NCI-H510A treated with DMSO at 0.1 percent for 48 hours (cell line): ENCODE results near the gene TRAPPC2.
"Not testable (repeated sequence)": the region's sequence is repeated elsewhere in the genome, so short reads cannot be mapped to it uniquely, and the experiment has no call there.

ENCODE experiments used
- DNase-seq: peaks from one replicate; lab custom pipeline; 2025; lab: John Stamatoyannopoulos, UW

Gene TRAPPC2

DNA sequence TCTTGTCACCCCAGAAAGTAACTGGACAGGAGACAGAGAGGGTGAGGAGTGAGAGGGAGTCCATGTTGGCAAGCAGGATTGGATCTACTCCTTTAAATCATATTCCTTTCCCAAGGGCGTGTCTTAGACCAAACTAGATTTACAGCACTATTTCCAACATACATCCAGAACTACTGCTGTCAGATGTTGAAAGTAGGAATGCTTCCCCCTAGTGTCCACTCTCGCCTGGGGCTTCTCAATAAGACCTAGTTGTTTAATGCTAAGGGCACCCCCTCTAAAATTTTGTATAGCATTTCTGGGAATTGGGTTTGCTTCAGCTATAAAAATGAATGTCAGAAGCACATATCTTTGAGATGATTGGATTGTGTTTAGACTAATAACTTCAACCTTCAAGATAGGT is 13.4 kb upstream of the TRAPPC2 start:
- DNase-seq: peak; percentile 37

DNA sequence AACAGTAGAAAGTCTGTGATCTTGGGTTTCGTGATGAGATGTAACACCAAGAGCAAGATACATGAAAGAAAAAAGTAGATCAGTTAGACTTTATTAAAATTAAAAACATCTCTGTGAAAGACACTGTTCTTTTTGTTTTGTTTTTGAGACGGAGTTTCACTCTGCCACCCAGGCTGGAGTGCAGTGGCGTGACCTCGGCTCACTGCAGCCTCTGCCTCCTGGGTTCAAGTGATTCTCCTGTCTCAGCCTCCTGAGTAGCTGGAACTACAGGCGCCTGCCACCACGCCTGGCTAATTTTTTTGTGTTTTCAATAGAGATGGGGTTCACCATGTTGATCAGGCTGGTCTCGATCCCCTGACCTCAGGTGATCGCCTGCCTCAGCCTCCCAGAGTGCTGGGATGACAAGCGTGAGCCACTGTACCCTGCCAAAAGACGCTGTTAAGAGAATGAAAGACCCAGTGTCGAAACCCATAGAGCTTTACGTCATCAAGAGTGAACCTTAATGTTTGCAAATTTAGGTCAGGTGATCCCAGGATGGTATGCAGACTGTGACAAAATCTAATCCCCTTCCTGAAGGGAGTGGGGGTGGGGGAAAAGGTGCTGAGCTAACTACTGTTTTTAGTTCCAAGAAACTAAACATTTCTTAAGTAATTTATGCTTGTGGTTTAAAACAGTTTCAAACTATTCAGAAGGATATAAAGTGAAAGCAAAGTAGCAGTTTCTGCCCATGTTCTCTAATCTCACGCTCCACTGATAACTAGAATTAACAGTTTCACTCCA is 8.2 kb upstream of the TRAPPC2 start:
- DNase-seq: no peak

DNA sequence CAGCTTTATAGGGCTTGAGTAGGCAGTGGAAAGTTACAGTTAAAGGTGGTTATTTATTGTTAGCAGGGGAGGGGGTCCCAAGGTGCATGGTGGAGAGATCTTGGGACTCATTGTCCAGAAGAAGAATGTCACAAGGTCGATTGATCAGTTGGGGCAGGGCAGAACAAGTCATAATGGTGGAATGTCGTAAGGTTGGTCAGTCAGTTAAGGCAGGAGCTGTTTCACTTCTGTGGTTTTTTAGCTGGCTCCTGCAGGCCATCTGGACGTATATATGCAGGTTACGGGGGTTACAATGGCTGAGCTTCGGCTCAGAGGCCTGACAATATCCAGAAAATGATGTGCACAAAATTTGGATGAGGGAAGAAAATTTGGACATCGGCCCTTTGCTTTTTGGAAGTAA is 7.3 kb upstream of the TRAPPC2 start:
- DNase-seq: no peak

DNA sequence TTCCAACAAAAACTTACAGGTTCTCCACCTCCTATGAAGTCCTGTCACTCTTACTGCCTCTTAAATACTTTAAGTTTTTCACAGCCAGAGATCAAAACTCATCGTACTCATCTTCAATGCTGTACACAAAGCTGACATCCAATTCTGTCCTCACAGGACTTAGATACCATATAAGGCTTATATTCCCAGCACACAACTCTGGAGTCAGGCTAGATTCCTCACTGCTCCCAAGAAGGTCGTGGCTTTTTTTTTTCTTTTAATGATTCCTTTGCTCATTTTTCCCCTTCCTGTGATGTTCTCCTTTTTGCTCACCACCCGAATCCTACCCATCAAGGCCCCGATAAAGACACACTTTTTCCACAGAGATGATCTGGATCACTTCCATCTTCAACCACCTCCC is 914 bp downstream of the TRAPPC2 start:
- DNase-seq: no peak

DNA sequence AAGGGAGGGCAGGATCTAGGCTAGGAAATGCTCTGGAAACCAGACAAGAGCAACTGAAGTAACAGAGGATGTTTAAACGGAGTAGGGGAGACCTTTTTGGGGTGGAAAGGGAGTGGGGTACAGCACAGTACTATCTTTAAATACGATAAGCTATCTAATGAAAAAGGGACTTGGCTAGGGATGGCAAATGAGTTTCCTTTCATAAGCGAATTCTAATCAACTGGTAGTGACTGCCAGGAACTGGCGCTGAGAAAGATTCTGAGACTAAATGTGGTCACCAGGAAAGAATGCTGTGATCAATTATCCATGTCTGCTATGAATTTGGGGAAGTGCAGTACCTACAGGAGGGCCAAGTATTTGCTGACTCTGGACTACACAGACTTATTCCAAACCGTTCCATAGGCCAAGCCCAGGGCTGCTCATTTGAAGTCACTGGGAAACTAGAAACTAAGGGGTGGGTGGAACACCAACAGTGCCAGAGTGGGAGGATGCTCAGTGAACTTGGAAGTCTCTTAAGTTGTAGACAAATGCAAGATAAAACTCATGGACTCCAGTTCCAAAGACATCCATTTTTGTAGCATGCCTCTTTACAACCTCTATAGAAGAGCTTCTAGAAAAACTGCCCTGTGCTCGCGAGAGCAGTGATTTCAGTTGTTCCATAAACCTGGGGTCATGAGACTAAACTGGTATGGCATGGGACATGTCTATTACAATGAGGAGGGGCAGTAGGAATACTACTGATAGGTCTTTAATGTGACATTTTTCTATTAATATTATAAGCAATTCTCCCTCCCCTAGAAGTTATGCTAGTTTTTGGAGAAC is 2.0 kb downstream of the TRAPPC2 start:
- DNase-seq: no peak

DNA sequence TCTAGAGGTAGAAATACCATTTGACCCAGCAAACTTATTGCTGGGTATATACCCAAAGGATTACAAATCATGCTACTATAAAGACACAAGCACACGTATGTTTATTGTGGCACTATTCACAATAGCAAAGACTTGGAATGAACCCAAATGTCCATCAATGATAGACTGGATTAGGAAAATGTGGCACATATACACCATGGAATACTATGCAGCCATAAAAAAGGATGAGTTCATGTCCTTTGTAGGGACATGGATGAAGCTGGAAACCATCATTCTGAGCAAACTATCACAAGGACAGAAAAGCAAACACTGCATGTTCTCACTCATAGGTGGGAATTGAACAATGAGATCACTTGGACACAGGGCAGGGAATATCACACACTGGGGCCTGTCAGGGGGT is 3.9 kb downstream of the TRAPPC2 start:
- DNase-seq: not testable (repeated sequence)

DNA sequence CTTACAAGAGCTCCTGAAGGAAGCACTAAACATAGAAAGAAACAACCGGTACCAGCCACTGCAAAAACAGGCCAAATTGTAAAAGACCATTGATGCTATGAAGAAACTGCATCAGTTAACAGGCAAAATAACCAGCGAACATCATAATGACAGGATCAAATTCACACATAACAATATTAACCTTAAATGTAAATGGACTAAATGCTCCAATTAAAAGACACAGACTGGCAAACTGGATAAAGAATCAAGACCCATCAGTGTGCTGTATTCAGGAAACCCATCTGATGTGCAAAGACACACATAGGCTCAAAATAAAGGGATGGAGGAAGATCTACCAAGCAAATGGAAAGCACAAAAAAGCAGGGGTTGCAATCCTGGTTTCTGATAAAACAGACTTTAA is 7.8 kb downstream of the TRAPPC2 start:
- DNase-seq: not testable (repeated sequence)

DNA sequence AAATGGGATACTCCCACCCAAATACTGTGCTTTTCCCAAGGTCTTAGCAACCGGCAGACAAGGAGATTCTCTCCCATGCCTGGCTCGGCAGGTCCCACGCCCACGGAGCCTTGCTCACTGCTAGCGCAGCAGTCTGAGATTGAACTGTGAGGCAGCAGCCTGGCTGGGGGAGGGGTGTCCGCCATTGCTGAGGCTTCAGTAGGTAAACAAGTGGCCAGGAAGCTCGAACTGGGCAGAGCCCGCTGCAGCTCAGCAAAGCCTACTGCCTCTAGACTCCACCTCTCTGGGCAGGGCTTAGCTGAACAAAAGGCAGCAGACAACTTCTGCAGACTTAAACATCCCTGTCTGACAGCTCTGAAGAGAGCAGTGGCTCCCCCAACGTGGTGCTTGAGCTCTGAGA is 9.5 kb downstream of the TRAPPC2 start:
- peak; percentile 55 for DNase-seq

DNA sequence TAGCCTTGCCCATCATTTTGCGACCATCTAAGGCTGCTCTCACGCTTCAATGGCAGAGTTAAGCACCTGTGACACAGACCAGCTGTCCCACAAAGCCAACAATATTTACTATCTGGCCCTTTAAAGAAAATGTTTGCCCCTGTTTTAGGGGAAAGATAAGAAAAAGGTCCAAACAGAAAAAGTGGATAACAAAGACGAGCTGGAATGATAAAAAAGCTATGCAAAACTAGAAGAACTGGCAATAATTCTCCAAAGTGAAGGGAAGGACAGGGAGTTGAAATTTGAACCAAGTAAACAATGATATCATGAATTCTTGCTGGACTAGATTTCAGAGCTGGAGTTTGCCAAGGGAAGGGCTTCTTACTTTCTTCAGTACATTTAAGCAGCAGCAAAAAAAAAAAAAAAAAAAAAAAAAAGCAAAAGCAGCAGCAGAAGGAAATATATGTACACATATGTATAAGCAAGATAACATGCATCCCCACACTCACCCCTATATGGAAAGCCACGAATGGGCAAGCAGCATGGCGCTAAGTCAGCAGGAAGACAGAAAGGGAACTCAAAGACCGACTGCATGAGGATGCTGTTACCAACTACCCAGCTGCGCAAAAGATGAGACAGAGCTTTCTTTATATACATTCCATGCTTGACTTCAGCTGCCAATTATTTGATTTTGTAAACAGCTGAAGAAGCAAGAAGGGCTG is 12.5 kb downstream of the TRAPPC2 start:
- DNase-seq: peak; percentile 66

DNA sequence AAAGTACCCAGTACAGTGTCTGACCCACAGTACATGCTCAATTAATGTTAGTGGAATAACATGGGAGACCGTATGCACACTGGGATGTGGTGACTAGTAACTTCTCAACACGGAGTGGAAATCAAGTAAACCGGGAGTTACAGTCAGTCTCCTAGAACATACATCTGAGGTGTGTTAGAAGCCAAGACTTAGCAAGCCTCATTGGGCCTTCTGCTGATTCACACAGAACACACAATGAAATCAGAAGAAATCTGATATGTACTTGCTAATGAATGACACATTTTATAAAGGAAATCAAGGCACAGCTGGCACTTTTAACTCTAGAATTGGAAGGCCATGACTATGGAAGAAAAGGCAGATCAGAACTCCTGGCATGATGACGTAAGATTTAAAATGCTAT is 13.0 kb downstream of the TRAPPC2 start:
- DNase-seq: no peak

DNA sequence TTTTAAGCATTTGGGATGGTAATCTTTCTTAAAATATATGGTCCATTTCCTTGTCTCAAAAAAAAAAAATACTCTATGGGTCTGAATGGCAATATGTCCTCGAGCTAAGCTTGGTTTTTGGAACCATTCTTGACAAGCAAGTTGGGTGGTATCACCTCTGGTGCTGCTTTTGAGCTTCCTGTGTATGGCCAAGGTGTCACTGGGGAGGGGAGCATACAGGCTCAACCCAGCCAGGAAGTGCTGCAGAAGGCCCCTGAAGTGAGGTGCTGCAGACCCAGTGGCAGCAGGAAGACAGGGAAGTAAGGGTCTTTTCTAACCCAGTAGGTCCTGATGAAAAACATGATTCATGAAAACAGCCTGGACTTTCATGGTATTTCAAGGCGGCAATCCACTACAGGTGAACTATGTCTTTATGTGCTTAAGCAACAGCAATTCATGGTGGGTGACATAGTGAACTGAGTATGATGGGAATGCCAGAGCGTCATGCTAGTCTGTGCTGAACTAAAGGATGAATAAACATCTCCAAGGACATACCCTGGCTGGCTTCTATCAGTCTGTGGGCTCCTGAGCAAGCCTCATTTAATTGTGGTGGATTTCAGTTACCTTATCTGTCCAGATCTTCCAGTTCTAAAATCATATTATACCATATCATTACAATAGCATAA is 15.1 kb downstream of the TRAPPC2 start:
- no peak for DNase-seq

DNA sequence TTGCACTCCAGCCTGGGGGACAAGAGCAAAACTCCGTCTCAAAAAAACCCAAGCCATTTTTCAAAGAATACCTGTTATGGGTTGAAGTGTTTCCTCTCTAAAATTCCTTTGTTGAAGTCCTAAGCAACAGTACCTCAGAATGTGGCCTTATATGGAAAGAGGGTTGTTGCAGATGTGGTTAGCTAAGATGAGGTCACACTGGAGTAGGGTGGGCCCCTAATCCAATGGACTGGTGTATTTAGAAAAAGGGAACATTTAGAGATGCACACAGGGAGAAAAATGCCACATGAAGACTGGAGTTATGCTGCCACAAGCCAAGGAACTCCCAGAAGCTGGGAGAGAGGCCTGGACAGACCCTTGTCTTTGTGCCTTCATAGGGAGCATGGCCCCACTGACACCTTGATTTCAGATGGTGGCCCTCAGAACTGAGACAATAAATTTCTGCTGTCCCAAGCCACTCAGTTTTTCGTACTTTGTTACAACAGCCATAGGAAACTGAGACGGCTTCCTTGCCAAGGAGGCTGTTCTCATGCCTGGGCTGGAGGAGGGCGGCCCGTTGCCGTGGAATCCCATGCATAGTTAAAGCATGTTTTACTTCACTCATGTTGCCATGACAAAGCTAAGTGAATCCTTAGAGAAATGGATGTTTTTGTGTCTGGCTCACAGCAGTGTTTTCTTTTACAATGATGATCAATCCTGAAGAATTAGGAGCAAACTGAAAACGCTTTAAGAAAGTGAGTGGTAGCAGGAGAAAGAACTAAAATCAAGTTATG is 16.5 kb downstream of the TRAPPC2 start:
- no peak for DNase-seq

DNA sequence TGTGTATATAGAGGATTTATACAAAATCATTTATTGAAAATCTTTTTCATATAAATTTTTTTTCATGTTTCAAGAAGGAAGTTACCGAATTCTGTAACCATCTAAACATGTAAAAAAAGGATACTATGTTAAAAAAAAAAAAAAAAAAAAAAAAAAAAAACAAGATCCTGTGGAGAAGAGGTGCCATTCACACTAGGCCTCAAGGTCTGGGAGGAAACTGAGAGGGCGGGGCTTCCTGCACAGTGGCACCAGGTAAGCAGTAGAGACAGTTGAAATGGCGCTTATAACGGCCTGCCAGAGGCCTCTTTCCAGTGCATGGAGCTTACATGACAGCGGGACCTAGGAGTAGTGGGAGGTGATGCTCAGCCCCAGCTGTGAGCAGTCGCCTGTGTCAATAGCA is 17.5 kb downstream of the TRAPPC2 start:
- DNase-seq: no peak

DNA sequence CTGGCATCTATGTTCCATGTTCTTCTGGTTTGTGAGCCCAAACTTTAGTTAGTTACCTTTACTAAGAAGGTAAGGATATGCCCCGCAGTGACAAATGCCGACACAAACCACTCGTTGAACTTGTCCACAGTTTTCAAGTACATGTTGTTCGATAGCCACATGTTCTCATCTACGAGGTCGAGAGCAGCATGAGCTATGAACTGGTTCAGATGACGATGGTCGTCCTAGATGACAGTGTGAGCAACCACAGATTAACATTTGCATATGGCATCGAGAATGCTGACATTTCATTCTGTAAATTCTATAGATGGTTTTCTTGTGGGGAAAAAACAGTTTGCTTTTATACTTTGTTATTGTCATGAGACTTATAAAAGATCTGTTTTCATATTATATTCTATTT is 18.0 kb downstream of the TRAPPC2 start:
- no peak for DNase-seq

DNA sequence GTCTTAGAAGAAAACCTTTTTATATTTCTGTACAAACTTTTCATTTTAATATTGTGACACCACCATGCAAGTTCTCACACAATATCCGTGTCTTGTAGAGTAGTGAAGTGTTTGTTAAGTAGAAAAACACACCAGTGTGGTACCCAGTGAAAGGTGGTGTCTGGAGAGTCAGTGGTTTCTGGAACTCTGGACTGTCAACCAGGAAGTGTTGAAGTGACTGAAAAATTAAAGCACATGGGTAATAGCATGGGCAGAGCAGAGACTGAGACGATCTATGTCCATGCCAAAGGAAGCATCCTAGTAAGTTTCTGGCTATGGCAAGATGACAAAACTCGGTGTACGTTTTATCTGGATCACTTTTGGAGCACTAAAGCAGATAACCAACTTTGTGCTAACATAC is 23.3 kb downstream of the TRAPPC2 start:
- DNase-seq: no peak

DNA sequence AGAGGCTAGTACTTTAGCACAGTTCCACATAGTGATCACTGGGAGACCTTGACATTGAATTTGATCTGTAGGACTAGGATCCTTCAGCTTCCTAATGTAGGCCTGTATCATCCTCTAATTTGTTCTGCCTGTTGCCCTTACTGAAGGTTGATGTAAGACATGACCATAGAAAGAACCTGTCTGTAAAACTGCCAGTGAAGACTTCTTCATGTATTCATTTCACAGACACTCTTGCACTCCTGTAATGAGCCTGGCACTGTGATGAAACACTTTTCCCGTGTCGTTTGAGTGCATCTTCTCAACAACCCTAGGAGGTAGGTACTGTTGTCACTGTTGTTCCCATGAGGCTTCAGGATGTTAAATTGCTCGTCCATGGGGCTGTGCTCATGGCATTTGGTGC is 30.8 kb downstream of the TRAPPC2 start:
- DNase-seq: no peak

DNA sequence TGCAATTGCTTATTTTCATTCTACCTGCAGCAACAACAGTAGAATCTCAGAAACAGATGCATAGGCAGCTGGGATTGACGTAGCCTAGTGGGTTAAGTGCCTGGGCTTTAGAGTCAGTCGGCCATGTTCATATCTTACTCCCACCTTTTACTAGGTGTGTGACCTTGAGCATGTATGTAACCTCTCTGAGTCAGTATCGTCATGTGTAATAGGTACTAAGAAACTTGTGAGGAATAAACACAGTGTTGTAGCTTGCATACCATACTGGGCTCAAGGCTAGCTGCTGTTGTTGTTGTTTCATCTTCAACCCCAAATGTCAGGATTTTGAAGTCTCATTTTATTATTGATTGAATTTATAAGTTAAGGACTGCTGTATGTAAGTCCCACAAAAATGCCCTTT is 31.3 kb downstream of the TRAPPC2 start:
- DNase-seq: no peak

DNA sequence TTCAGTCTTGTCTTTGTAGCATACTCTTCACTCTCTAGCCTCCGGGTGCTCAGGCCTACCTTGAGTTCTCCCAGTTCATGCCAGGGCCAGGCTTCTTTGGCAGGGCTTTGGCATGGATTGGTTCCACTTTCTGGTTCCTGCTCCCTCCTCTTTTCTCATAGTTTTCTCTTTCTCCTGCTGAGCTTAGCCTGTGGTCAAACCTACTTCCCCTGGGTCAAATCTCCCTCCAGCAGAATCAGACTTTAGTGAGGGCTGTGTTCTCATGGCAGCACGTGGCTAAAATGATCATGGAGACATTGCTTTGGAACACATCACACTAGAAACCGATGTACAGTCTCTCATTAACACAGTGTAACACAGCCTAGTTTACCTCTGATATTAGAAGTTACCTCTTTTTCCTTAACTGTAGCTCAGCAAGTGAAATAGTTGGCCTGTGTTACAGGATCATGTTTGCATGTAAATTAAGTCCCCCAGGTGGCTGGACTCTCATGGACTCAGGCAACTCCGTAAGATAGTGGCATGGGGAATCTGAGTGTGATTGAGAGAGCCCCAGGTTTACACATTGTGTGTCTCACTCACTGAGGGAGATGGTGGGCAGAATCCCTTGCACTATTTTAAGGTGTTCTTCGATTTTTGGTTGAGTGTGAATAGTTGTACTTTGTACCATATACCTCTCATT is 32.2 kb downstream of the TRAPPC2 start:
- no peak for DNase-seq

DNA sequence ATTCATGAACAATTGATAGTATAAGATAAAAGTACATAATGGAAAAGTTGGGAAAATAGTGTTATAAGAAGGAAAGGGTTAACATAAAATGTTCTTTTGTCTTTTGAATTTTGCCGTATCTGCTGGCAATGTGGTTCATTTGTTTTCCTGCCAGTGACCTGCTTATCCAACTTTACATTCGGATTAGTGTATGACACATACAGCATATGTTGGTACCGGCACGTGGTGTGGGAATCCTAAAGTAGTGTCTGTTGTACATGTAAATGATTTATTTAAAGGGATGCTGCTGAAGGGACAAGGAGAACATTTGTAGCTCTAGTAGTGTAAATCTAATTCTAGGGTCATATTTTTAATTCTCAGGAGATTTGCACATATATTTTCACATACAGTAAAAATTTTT is 34.0 kb downstream of the TRAPPC2 start:
- no peak for DNase-seq

DNA sequence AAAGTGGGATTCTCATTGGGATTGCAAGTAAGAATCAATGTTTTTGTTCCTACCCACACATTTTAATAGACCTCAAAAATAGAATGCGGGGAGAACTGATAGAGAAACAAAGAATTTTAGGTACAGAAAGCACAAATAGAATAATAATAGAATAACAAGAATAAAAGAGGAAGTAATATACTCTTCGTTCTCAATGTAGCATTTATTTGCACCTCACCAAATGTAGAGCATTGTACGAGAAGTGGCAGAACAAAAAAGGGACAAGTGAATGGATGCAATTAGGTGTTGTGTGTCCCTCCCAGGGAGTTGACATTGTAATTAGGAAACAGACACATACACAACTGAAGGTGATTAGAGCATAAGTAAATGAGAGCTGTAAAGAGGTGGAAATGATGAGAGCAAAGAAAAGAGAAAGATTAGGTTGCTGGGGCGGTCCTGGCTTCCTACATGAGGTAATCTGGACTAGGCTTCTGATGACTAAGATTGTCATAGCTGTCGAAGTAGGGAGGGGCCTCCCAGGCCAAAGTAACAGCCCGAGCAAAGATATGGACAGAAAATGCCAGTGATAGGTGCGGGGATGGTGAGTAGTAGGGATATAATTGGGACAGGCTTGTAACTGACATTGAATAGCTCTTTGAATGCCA is 35.1 kb downstream of the TRAPPC2 start:
- no peak for DNase-seq
